ENCODE data around the gene MICAL3. TPM values are rescaled to one million over a fixed set of nuclear protein-coding genes. Genes with fewer than 3 reads are reported as not detected.

The MICAL3 gene
- total and polyA plus RNA-seq, 7 donors: 9.6 to 94.2 (median 35.0) TPM

GRCh38 chr22:17741866-17742526 is 282.4 kb downstream of the MICAL3 start:
- no peak for DNase-seq
- Histone ChIP-seq H3K27ac (no peak overlapping the region), H3K27me3 (no peaks in the 10 kb centered on the region), H3K36me3 (peaks cover 0 to 9% (median 0%) of the 10 kb centered on the region in 4 donors), H3K4me1 (peaks cover 0 to 6% (median 4%) of the 10 kb centered on the region in 4 donors), H3K9me3 (no peaks in the 10 kb centered on the region), H3K4me3 (no peak overlapping the region)
- intact Hi-C loops (cut with DNase I): loop anchor here (5.0 to 10.0 kb wide), 2 partner anchors 40 to 333 kb away; partner anchors contain the start of gene PEX26
- 71 to 75% methylated on average over 18 of the region's 18 CpGs for WGBS, 2 donors
- no peak for TF ChIP-seq POLR2AphosphoS5 (IDR thresholded peaks at IDR 0.05)
- TF ChIP-seq EP300 (IDR thresholded peaks at IDR 0.05): no peak
- no peak for TF ChIP-seq POLR2A (IDR thresholded peaks at IDR 0.05)
- no peak for TF ChIP-seq CTCF (IDR thresholded peaks at IDR 0.05)

- DNase-seq: no peak
- intact Hi-C loops (cut with DNase I): no loop called here
- Histone ChIP-seq H3K27me3 (no peaks in the 10 kb centered on the region), H3K4me1 (peaks cover 0 to 6% (median 4%) of the 10 kb centered on the region in 4 donors), H3K4me3 (no peak overlapping the region), H3K27ac (no peak overlapping the region), H3K36me3 (peaks cover 0 to 24% (median 0%) of the 10 kb centered on the region in 4 donors), H3K9me3 (no peaks in the 10 kb centered on the region)
- TF ChIP-seq POLR2A (IDR thresholded peaks at IDR 0.05): no peak
- TF ChIP-seq EP300 (IDR thresholded peaks at IDR 0.05): no peak
- TF ChIP-seq POLR2AphosphoS5 (IDR thresholded peaks at IDR 0.05): no peak
- no peak for TF ChIP-seq CTCF (IDR thresholded peaks at IDR 0.05)
- WGBS, 2 donors: 93 to 94% methylated on average over 36 of the region's 36 CpGs
Observed at GRCh38 chr22:17739196-17739975, 285.0 kb downstream of the MICAL3 start.

GRCh38 chr22:17738386-17739128 is 285.8 kb downstream of the MICAL3 start:
- H3K9me3 ChIP-seq: no peaks in the 10 kb centered on the region
- no peak overlapping the region for H3K27ac ChIP-seq
- 93 to 96% methylated on average over 21 of the region's 21 CpGs for WGBS, 2 donors
- DNase-seq: no peak
- no peaks in the 10 kb centered on the region for H3K27me3 ChIP-seq
- no peak for TF ChIP-seq EP300 (IDR thresholded peaks at IDR 0.05)
- TF ChIP-seq POLR2AphosphoS5 (IDR thresholded peaks at IDR 0.05): no peak
- no peak for TF ChIP-seq CTCF (IDR thresholded peaks at IDR 0.05)
- TF ChIP-seq POLR2A (IDR thresholded peaks at IDR 0.05): no peak
- intact Hi-C loops (cut with DNase I): no loop called here
- peaks cover 0 to 6% (median 4%) of the 10 kb centered on the region in 4 donors for H3K4me1 ChIP-seq
- H3K4me3 ChIP-seq: no peak overlapping the region
- peaks cover 0 to 32% (median 0%) of the 10 kb centered on the region in 4 donors for H3K36me3 ChIP-seq

Small RNA genes lying within 50 kb of the gene (small RNA-seq; reads per million reads assigned to genes)
- 0 reads per million in 3 donors for gene MIR3198-1
- gene MIR648: 0 reads per million in 3 donors

Other genes with a start within 250 kb of the MICAL3 start
- gene PEX26, start 53.4 kb upstream of the MICAL3 start, total RNA-seq: 10 to 100 TPM; 13.3 to 21.3 (median 17.7) TPM
- gene PEX26, start 53.4 kb upstream of the MICAL3 start, polyA plus RNA-seq: 100 to 1,000 TPM in 1 of 3 donors, 10 to 100 TPM in 2; 45.0 to 124 (median 85.1) TPM
- 1 to 10 TPM in 2 of 4 donors, under 1 TPM in 2; 0.81 to 1.1 (median 1.0) TPM for gene TUBA8, start 86.2 kb upstream of the MICAL3 start, total RNA-seq
- gene TUBA8, start 86.2 kb upstream of the MICAL3 start, polyA plus RNA-seq: 1 to 10 TPM in 2 of 3 donors, under 1 TPM in 1; 0.92 to 3.3 (median 3.0) TPM
- 1 to 10 TPM; 2.0 to 8.9 (median 4.2) TPM for gene USP18, start 125.6 kb upstream of the MICAL3 start, total RNA-seq
- gene USP18, start 125.6 kb upstream of the MICAL3 start, polyA plus RNA-seq: 10 to 100 TPM in 1 of 3 donors, 1 to 10 TPM in 2; 4.8 to 12.8 (median 6.7) TPM